ENCODE results near the gene PRIMA1. TPM values are rescaled to one million over a fixed set of nuclear protein-coding genes. Genes with fewer than 3 reads are reported as not detected.

Gene PRIMA1
- total and polyA plus RNA-seq, 10 of the 15 experiments (the other 5 are each of a cell fraction or from before 2014, with no cell fraction given) = not detected

- no peak overlapping the region for H3K9ac ChIP-seq (ENCODE audit: control insufficient read depth, insufficient read depth, low read length)
These were observed 79.5 kb downstream of the PRIMA1 start for GRCh38 chr14:93708800-93709199.

More at GRCh38 chr14:93708800-93709199, 79.5 kb downstream of the PRIMA1 start:
- TF ChIP-seq TCF7 (IDR thresholded peaks at IDR 0.05; ENCODE audit: borderline replicate concordance) (no peak), ZBTB33 (IDR thresholded peaks at IDR 0.05) (no peak), TCF12 (IDR thresholded peaks at IDR 0.05; ENCODE audit: low read depth, low read length) (no peak), IRF4 (IDR thresholded peaks at IDR 0.05; ENCODE audit: low read depth, low read length) (no peak), ZBTB40 (IDR thresholded peaks at IDR 0.05; ENCODE audit: borderline replicate concordance) (no peak), NFYB (IDR thresholded peaks at IDR 0.05; ENCODE audit: insufficient read depth, low read depth, low read length) (no peak), HDAC6 (IDR thresholded peaks at IDR 0.05; ENCODE audit: unreplicated experiment) (no peak), ZBTB4 (CRISPR knock-in tag; IDR thresholded peaks at IDR 0.05) (no peak), PAX5 (IDR thresholded peaks at IDR 0.05; ENCODE audit: borderline replicate concordance, low read depth, low read length) (no peak), SIN3A (IDR thresholded peaks at IDR 0.05; ENCODE audit: low read depth, low read length) (no peak)
- Histone ChIP-seq H3K4me3 (no peak overlapping the region), H3K27me3 (replicated peaks in 1 of 2; ENCODE audit: control insufficient read depth in 2 of 2, insufficient read depth in 2 of 2, low read length in 1 of 2) (no peaks in the 10 kb centered on the region; a peak in 3 of 4 replicates), H3K4me2 (ENCODE audit: control insufficient read depth, insufficient read depth) (no peak overlapping the region), H3K4me1 (ENCODE audit: control insufficient read depth, insufficient read depth, low read length) (no peaks in the 10 kb centered on the region), H2AFZ (ENCODE audit: control insufficient read depth, low read depth, low read length) (no peak overlapping the region), H3K79me2 (ENCODE audit: control insufficient read depth, insufficient read depth, low read length) (no peaks in the 10 kb centered on the region), H4K20me1 (ENCODE audit: control insufficient read depth, insufficient read depth) (no peaks in the 10 kb centered on the region), H3K27ac (ENCODE audit: control insufficient read depth, insufficient read depth) (no peak overlapping the region), H3K9me3 (replicated peaks; ENCODE audit: control insufficient read depth, insufficient read depth, low read length) (no peaks in the 10 kb centered on the region), H3K36me3 (ENCODE audit: control insufficient read depth in 2 of 2, insufficient read depth in 2 of 2, low read length in 1 of 2) (no peaks in the 10 kb centered on the region)
- intact Hi-C loops (cut with micrococcal nuclease; ENCODE audit: unreplicated experiment) (no loop called here), in situ Hi-C loops (cut with MboI) (no loop called here)
- POLR2A ChIA-PET = no interaction called here
- RAD21 ChIA-PET (ENCODE audit: unreplicated experiment) = no interaction called here
- FAIRE-seq (no peak), ATAC-seq (no peak), DNase-seq (ENCODE audit: low read depth, low spot score) (no peak)
- no TSS peak for BruUV-seq (replicated peaks)
- 46% methylated on average over 5 of the region's 5 CpGs for WGBS (ENCODE audit: insufficient coverage, insufficient replicate concordance, low lambda C conversion rate, missing lambda C conversion rate)
- CTCF ChIA-PET = no interaction called here
- SMC1A ChIA-PET (ENCODE audit: uncharacterized antibody, unreplicated experiment) = interaction anchor here (1.3 kb wide), 1 partner anchor 54 kb away, joined by 3 read pairs; no protein-coding TSS in a partner anchor

Data from GM12878 (cell line).